ENCODE data around the gene TTC34. TPM values are rescaled to one million over a fixed set of nuclear protein-coding genes. Genes with fewer than 3 reads are reported as not detected.

Gene TTC34
- total and polyA plus RNA-seq, 3 experiments from 2014 or later = 0.17 to 1.1 (median 1.1) TPM

- ChIA-PET POLR2A (no interaction called here), CTCF (no interaction called here)
- Mint-ChIP-seq H3K4me3 (no peak overlapping the region), H3K9me3 (no peaks in the 10 kb centered on the region), H3K27me3 (peaks cover 3 to 12% of the 10 kb centered on the region in 2 donors), H3K36me3 (no peaks in the 10 kb centered on the region), H3K4me1 (peaks cover 0 to 3% (median 0%) of the 10 kb centered on the region in 3 donors), H3K27ac (no peak overlapping the region)
- no peak overlapping the region for H3K4me3 ChIP-seq (ENCODE audit: low read length)
- no peaks in the 10 kb centered on the region for H3K36me3 ChIP-seq (ENCODE audit: insufficient read depth, low read length)
- H3K4me1 ChIP-seq (ENCODE audit: insufficient read depth, low read length) = no peaks in the 10 kb centered on the region
- H3K27ac ChIP-seq (ENCODE audit: low read depth, low read length) = no peak overlapping the region
- peak in 1 of 5 donors; percentile 26 for DNase-seq
- no peaks in the 10 kb centered on the region for H3K27me3 ChIP-seq (ENCODE audit: insufficient read depth, low read length, poor library complexity, severe bottlenecking)
- H3K9me3 ChIP-seq (ENCODE audit: low read length) = no peaks in the 10 kb centered on the region
Measured at GRCh38 chr1:2805801-2806430, 4.4 kb upstream of the TTC34 start.

GRCh38 chr1:2804628-2805351 lies 3.3 kb upstream of the TTC34 start:
- H3K4me3 ChIP-seq (ENCODE audit: low read length) = no peak overlapping the region
- peaks cover 2 to 12% of the 10 kb centered on the region in 2 donors for H3K27me3 Mint-ChIP-seq
- no peaks in the 10 kb centered on the region for H3K27me3 ChIP-seq (ENCODE audit: insufficient read depth, low read length, poor library complexity, severe bottlenecking)
- H3K9me3 ChIP-seq (ENCODE audit: low read length) = no peaks in the 10 kb centered on the region
- peaks cover 0 to 3% (median 0%) of the 10 kb centered on the region in 3 donors for H3K4me1 Mint-ChIP-seq
- CTCF ChIA-PET = no interaction called here
- H3K27ac ChIP-seq (ENCODE audit: low read depth, low read length) = no peak overlapping the region
- no peaks in the 10 kb centered on the region for H3K36me3 Mint-ChIP-seq
- H3K4me3 Mint-ChIP-seq = no peak overlapping the region
- no peak overlapping the region for H3K27ac Mint-ChIP-seq
- no peaks in the 10 kb centered on the region for H3K9me3 Mint-ChIP-seq
- no peaks in the 10 kb centered on the region for H3K36me3 ChIP-seq (ENCODE audit: insufficient read depth, low read length)
- no peaks in the 10 kb centered on the region for H3K4me1 ChIP-seq (ENCODE audit: insufficient read depth, low read length)
- peak in 1 of 5 donors; percentile 25 for DNase-seq
- POLR2A ChIA-PET = no interaction called here

GRCh38 chr1:2803931-2804627 lies 2.6 kb upstream of the TTC34 start:
- POLR2A ChIA-PET = no interaction called here
- no peaks in the 10 kb centered on the region for H3K36me3 Mint-ChIP-seq
- H3K27ac Mint-ChIP-seq = no peak overlapping the region
- CTCF ChIA-PET = no interaction called here
- H3K9me3 ChIP-seq (ENCODE audit: low read length) = no peaks in the 10 kb centered on the region
- H3K27me3 ChIP-seq (ENCODE audit: insufficient read depth, low read length, poor library complexity, severe bottlenecking) = no peaks in the 10 kb centered on the region
- H3K27ac ChIP-seq (ENCODE audit: low read depth, low read length) = no peak overlapping the region
- H3K4me1 ChIP-seq (ENCODE audit: insufficient read depth, low read length) = no peaks in the 10 kb centered on the region
- H3K4me3 Mint-ChIP-seq = no peak overlapping the region
- H3K4me1 Mint-ChIP-seq = peaks cover 0 to 3% (median 0%) of the 10 kb centered on the region in 3 donors
- no peak overlapping the region for H3K4me3 ChIP-seq (ENCODE audit: low read length)
- H3K36me3 ChIP-seq (ENCODE audit: insufficient read depth, low read length) = no peaks in the 10 kb centered on the region
- DNase-seq = peak in 1 of 5 donors; percentile 33
- H3K27me3 Mint-ChIP-seq = peaks cover 2 to 16% of the 10 kb centered on the region in 2 donors
- H3K9me3 Mint-ChIP-seq = no peaks in the 10 kb centered on the region

- Mint-ChIP-seq H3K27ac (no peak overlapping the region), H3K4me3 (no peak overlapping the region), H3K36me3 (no peaks in the 10 kb centered on the region), H3K27me3 (peaks cover 2 to 16% of the 10 kb centered on the region in 2 donors), H3K9me3 (no peaks in the 10 kb centered on the region), H3K4me1 (peaks cover 0 to 3% (median 0%) of the 10 kb centered on the region in 3 donors)
- H3K4me1 ChIP-seq (ENCODE audit: insufficient read depth, low read length) = no peaks in the 10 kb centered on the region
- ChIA-PET CTCF (no interaction called here), POLR2A (no interaction called here)
- peak in 1 of 5 donors; percentile 32 for DNase-seq
- no peaks in the 10 kb centered on the region for H3K36me3 ChIP-seq (ENCODE audit: insufficient read depth, low read length)
- H3K27ac ChIP-seq (ENCODE audit: low read depth, low read length) = no peak overlapping the region
- H3K4me3 ChIP-seq (ENCODE audit: low read length) = no peak overlapping the region
- no peaks in the 10 kb centered on the region for H3K27me3 ChIP-seq (ENCODE audit: insufficient read depth, low read length, poor library complexity, severe bottlenecking)
- H3K9me3 ChIP-seq (ENCODE audit: low read length) = no peaks in the 10 kb centered on the region
Measured at GRCh38 chr1:2803086-2803930, 1.8 kb upstream of the TTC34 start.

- H3K36me3 ChIP-seq (ENCODE audit: insufficient read depth, low read length) = no peaks in the 10 kb centered on the region
- peaks cover 0 to 2% (median 0%) of the 10 kb centered on the region in 3 donors for H3K36me3 Mint-ChIP-seq
Measured at GRCh38 chr1:2802421-2802961, 998 bp upstream of the TTC34 start.

GRCh38 chr1:2801046-2801445 lies 447 bp downstream of the TTC34 start:
- Mint-ChIP-seq H3K4me3 (no peak overlapping the region), H3K27me3 (peaks cover 6 to 16% of the 10 kb centered on the region in 2 donors), H3K9me3 (peaks cover 0 to 3% (median 0%) of the 10 kb centered on the region in 5 donors), H3K27ac (no peak overlapping the region), H3K36me3 (peaks cover 0 to 2% (median 0%) of the 10 kb centered on the region in 3 donors), H3K4me1 (peaks cover 0 to 3% (median 0%) of the 10 kb centered on the region in 3 donors)
- Histone ChIP-seq H3K27me3 (ENCODE audit: insufficient read depth, low read length, poor library complexity, severe bottlenecking) (no peaks in the 10 kb centered on the region), H3K9me3 (ENCODE audit: low read length) (no peaks in the 10 kb centered on the region), H3K4me1 (ENCODE audit: insufficient read depth, low read length) (no peaks in the 10 kb centered on the region), H3K27ac (ENCODE audit: low read depth, low read length) (no peak overlapping the region), H3K4me3 (ENCODE audit: low read length) (no peak overlapping the region), H3K36me3 (ENCODE audit: insufficient read depth, low read length) (no peaks in the 10 kb centered on the region)
- CTCF ChIA-PET = no interaction called here
- peak in 1 of 5 donors; percentile 24 for DNase-seq
- POLR2A ChIA-PET = no interaction called here

More at GRCh38 chr1:2802421-2802961, 998 bp upstream of the TTC34 start:
- H3K27ac Mint-ChIP-seq = no peak overlapping the region
- H3K4me3 ChIP-seq (ENCODE audit: low read length) = no peak overlapping the region
- DNase-seq = peak in 1 of 5 donors; percentile 31
- H3K4me1 ChIP-seq (ENCODE audit: insufficient read depth, low read length) = no peaks in the 10 kb centered on the region
- H3K27me3 Mint-ChIP-seq = peaks cover 2 to 19% of the 10 kb centered on the region in 2 donors
- H3K9me3 ChIP-seq (ENCODE audit: low read length) = no peaks in the 10 kb centered on the region
- POLR2A ChIA-PET = no interaction called here
- peaks cover 0 to 3% (median 0%) of the 10 kb centered on the region in 3 donors for H3K4me1 Mint-ChIP-seq
- no peaks in the 10 kb centered on the region for H3K9me3 Mint-ChIP-seq
- CTCF ChIA-PET = no interaction called here
- H3K27ac ChIP-seq (ENCODE audit: low read depth, low read length) = no peak overlapping the region
- no peak overlapping the region for H3K4me3 Mint-ChIP-seq
- no peaks in the 10 kb centered on the region for H3K27me3 ChIP-seq (ENCODE audit: insufficient read depth, low read length, poor library complexity, severe bottlenecking)

GRCh38 chr1:2800664-2801045 lies 838 bp downstream of the TTC34 start:
- DNase-seq = peak in 1 of 5 donors; percentile 23

More at GRCh38 chr1:2800664-2801045, 838 bp downstream of the TTC34 start:
- H3K4me1 Mint-ChIP-seq = peaks cover 0 to 3% (median 0%) of the 10 kb centered on the region in 3 donors
- H3K4me1 ChIP-seq (ENCODE audit: insufficient read depth, low read length) = no peaks in the 10 kb centered on the region
- no peak overlapping the region for H3K27ac ChIP-seq (ENCODE audit: low read depth, low read length)
- peaks cover 4 to 18% of the 10 kb centered on the region in 2 donors for H3K27me3 Mint-ChIP-seq
- CTCF ChIA-PET = no interaction called here
- peaks cover 0 to 2% (median 0%) of the 10 kb centered on the region in 3 donors for H3K36me3 Mint-ChIP-seq
- H3K9me3 ChIP-seq (ENCODE audit: low read length) = no peaks in the 10 kb centered on the region
- H3K4me3 Mint-ChIP-seq = no peak overlapping the region
- no peak overlapping the region for H3K27ac Mint-ChIP-seq
- no peaks in the 10 kb centered on the region for H3K27me3 ChIP-seq (ENCODE audit: insufficient read depth, low read length, poor library complexity, severe bottlenecking)
- POLR2A ChIA-PET = no interaction called here
- H3K36me3 ChIP-seq (ENCODE audit: insufficient read depth, low read length) = no peaks in the 10 kb centered on the region
- no peak overlapping the region for H3K4me3 ChIP-seq (ENCODE audit: low read length)
- peaks cover 0 to 4% (median 0%) of the 10 kb centered on the region in 5 donors for H3K9me3 Mint-ChIP-seq
